ENCODE results near the gene TALDO1.
"Not testable (repeated sequence)": the region's sequence is repeated elsewhere in the genome, so short reads cannot be mapped to it uniquely, and the experiment has no call there.

Gene TALDO1

DNA sequence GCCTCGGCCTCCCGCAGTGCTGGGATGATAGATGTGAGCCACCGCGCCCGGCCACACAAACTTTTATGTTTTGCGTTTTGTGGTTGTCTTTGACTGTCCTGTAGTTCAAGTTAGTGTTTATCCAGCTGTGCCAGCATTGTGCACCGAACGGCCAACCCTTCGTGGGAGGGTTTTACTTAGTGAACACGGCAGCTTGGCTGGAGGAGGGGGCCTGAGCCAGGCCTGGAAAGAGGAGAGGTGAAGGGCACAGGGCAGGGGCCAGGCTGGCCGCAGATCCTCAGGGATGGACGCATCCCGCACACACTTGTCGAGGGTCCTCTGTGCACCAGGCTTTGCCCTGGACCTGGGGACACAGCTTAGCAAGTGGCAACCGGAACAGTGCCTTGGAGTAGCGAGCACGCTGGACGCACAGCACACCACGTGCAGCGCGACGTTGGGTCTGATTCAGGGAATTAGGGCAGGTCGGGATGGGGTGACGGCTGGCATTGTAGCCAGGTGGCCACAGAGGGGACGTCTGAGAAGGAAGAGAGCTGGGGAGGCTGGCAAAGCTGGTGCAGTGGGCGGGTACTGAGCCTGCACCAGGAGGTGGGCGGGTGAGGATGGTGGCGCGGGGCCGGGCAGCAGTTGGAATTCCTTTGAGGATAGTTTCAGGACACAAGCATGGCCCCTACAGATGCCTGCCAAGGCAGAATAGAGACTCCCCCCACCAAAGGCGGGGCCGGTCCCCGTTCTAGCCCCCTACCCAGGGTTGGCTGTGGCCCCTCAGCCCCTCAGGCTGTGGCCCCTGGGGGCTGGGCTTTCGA is 27.8 kb upstream of the TALDO1 start:
- no peak for DNase-seq

DNA sequence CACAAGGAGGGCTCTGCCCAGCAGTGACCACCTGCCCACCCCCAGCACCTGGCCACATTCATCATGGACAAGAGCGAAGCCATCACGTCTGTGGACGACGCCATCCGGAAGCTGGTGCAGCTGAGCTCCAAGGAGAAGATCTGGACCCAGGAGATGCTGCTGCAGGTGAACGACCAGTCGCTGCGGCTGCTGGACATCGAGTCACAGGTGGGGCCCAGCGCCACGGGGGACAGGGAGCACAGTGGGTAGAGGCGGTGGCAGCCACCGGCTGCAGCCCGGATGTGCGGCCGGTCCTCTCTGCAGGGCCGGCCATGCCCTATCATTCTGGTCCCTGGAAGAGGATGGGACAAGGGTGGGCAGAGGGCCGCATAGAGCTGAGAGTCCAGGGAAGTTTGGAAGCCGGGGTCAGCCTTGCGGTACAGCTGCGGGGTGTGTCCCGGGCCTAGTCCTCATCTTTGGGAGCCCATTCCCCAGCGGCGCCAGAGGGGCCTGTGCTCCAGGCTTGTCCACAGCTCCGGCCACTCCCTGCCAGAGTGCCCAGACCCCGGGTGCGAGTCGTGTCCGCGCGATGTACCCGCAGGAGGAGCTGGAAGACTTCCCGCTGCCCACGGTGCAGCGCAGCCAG is 27.1 kb upstream of the TALDO1 start:
- DNase-seq = no peak

DNA sequence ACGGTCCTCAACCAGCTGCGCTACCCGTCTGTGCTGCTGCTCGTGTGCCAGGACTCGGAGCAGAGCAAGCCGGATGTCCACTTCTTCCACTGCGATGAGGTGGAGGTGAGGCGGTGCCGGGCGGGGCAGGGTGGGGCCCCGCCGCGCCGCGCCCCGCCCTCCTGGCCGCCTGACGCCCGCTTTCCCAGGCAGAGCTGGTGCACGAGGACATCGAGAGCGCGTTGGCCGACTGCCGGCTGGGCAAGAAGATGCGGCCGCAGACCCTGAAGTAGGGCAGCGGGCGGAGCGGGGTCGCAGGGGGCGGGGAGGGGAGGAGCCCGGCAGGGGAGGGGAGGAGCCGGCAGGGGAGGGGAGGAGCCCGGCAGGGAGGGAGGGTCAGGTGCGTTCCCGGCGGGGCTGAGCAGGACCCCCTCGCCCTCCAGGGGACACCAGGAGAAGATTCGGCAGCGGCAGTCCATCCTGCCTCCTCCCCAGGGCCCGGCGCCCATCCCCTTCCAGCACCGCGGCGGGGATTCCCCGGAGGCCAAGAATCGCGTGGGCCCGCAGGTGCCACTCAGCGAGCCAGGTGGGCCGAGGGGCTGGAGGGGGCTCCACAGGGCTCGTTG is 26.5 kb upstream of the TALDO1 start:
- DNase-seq = no peak

DNA sequence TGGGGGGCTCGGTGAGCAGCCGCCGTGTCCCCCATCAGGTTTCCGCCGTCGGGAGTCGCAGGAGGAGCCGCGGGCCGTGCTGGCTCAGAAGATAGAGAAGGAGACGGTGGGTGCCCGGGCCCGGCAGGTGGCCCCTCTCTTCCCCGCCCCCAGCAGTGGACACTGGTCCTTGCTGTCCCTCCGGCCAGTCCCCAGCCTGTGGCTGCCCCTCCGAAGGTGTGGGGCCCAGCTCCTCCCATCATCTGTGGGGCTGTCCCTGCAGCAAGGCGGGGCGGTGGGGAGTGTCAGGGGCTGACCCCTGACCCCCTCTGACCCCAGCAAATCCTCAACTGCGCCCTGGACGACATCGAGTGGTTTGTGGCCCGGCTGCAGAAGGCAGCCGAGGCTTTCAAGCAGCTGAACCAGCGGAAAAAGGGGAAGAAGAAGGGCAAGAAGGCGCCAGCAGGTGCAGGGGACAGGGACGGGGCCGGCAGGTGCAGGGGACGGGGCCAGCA is 26.0 kb upstream of the TALDO1 start:
- DNase-seq = no peak

DNA sequence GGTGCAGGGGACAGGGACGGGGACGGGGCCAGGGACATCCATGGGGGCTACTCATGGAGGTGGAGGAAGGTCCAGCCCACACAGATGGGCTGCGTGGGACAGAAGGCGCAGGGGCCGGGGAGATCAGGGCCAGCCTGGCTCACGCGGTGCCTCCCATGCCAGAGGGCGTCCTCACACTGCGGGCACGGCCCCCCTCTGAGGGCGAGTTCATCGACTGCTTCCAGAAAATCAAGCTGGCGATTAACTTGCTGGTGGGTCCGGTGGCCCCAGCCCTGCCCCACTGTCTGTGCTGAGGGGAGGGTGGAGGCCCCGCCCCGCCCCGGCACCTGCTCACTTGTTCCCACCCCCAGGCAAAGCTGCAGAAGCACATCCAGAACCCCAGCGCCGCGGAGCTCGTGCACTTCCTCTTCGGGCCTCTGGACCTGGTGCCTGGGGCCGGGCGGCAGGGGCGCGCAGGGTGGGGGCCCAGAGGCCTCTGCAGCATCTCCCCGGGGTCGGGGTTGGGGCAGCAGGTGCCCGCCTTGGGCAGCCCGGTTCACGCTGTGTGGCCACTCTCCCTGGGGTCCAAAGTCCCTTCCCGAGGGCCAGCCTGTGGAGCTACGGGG is 25.4 kb upstream of the TALDO1 start:
- no peak for DNase-seq

DNA sequence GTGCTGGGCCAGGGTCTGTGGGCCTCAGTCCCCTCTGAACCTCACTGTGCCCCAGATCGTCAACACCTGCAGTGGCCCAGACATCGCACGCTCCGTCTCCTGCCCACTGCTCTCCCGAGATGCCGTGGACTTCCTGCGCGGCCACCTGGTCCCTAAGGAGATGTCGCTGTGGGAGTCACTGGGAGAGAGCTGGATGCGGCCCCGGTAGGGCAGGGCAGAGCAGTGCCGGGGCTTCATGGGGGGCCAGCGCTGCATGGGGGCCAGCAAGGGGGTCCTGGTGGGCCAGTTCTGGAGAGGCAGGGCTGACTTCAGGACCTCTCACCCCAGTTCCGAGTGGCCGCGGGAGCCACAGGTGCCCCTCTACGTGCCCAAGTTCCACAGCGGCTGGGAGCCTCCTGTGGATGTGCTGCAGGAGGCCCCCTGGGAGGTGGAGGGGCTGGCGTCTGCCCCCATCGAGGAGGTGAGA is 24.9 kb upstream of the TALDO1 start:
- no peak for DNase-seq

DNA sequence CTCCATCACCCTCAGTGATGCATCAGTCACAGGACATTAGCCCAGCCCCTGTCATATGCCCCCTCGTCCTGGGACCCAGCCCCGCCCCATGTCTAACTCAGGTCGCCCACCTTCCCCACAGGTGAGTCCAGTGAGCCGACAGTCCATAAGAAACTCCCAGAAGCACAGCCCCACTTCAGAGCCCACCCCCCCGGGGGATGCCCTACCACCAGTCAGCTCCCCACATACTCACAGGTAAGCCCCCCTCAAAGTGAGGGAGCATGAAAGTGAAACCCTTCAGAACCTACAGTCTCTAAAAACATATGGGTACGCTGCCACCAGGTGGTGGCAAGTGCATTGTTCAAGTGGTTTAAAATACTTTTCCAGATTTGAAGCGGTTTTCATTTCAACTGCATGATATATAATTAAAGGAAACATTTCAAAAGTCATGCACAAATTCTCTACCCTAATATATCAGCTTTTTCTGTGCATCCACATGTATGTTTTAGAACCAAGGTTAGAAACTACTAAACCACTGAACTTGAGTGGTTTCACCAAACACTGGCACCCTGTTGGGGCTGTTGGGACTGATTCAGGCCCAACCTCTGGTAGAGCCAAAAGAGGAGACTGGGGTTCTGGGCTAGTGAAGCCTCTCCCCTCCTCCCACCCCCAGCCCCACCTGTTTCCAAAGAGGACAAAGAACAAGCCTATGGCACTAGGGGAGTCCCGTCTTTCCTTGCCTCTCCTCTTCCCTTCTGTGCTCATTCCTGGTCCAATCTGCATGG is 24.0 kb upstream of the TALDO1 start:
- DNase-seq = peak; percentile 61

DNA sequence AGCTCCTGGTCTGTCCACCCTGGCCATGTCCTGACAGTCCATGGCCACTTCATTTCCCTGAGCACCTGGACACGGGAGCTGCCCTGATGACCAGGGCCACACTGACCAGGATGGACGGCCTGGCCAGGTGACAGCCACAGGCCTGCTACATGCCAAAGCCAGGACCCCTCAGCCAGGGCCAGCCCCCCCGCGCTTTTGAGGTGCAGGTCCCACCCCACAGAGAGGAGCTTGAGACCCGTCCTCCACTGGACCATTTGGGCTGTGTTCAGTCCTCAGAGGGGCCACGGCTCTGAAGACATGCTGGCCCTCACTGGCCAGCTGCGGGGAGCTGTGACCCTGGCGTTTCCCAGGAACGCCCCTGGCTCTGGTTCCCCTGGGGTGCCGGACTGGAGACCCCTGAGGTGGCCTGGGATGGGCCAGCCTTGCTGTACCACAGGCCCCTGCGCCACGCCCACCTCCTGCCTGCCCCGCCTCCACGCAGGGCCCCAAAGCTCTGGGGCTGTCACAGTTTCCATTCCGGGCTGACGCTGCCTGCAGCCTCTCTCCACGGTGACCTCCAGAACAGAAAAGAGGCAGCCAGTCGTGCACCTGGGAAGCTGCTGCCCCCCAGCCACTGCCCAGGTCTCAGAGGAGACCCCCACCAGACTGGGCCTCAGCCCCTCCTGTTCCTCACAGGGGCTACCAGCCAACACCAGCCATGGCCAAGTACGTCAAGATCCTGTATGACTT is 23.1 kb upstream of the TALDO1 start:
- DNase-seq = no peak

DNA sequence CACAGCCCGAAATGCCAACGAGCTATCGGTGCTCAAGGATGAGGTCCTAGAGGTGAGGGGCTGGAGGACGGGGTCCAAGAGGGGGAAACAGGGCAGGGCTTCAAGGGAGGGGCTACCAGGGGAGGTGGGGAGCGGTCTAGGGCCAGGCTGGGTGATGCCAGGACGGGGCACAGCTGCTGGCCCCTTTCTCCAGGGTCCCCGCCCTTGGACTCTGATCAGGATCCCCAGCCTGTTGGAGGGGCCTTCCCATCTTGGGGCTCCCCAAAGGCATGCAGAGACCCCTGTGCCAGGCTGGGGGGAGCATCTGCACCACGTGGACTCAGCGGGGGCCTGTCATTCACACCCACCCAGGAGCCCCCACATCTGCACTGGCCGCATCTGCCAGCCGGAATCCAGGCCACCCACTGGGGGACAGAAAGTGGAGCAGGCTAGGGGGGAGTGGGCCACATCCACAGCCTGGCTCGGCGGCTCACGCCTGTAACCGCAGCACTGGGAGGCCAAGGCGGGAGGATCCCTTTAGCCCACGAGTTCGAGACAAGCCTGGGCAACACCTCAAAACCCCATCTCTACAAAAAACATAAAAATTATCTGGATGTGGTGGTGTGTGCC is 22.4 kb upstream of the TALDO1 start:
- DNase-seq = no peak

DNA sequence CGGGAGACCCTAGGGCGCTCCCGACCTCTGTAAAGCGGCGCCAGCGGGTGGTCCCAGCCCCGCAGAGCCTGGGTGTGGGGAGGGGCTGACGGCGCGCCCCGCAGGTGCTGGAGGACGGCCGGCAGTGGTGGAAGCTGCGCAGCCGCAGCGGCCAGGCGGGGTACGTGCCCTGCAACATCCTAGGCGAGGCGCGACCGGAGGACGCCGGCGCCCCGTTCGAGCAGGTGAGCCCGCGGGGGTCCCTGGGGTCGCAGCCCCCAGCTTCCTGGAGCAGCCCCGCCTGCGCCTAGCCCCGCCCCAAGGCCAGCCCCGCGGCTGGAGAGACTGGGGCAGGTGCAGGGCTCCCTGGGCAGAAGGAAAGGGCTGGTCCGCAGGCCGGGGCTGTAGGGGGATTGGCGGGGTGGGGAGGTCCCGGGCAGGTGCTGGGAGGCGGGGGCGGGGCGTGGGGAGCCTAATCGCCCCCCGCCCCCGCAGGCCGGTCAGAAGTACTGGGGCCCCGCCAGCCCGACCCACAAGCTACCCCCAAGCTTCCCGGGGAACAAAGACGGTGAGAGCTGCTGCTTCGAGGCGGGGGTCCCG is 21.6 kb upstream of the TALDO1 start:
- no peak for DNase-seq

DNA sequence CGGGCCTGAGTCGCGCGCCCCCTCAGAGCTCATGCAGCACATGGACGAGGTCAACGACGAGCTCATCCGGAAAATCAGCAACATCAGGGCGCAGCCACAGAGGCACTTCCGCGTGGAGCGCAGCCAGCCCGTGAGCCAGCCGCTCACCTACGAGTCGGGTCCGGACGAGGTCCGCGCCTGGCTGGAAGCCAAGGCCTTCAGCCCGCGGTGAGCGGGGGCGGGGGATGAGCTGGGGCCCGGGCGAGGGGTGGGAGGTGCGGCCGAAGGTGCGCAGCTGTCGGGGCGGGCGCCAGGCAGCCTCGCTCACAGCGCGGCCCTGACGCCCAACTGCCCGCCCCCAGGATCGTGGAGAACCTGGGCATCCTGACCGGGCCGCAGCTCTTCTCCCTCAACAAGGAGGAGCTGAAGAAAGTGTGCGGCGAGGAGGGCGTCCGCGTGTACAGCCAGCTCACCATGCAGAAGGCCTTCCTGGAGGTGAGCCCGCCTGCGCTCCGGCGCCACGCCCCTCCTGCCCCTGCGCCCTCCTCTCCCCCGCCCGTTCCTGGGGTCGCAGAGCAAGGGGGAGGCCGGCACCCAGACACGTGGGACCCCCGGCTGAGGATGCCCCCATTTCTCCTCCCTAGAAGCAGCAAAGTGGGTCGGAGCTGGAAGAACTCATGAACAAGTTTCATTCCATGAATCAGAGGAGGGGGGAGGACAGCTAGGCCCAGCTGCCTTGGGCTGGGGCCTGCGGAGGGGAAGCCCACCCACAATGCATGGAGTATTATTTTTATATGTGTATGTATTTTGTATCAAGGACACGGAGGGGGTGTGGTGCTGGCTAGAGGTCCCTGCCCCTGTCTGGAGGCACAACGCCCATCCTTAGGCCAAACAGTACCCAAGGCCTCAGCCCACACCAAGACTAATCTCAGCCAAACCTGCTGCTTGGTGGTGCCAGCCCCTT is 20.7 kb upstream of the TALDO1 start:
- DNase-seq = no peak

DNA sequence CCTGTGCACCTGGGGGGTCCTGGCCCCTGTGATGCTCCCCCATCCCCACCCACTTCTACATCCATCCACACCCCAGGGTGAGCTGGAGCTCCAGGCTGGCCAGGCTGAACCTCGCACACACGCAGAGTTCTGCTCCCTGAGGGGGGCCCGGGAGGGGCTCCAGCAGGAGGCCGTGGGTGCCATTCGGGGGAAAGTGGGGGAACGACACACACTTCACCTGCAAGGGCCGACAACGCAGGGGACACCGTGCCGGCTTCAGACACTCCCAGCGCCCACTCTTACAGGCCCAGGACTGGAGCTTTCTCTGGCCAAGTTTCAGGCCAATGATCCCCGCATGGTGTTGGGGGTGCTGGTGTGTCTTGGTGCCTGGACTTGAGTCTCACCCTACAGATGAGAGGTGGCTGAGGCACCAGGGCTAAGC is 20.0 kb upstream of the TALDO1 start:
- DNase-seq = no peak

DNA sequence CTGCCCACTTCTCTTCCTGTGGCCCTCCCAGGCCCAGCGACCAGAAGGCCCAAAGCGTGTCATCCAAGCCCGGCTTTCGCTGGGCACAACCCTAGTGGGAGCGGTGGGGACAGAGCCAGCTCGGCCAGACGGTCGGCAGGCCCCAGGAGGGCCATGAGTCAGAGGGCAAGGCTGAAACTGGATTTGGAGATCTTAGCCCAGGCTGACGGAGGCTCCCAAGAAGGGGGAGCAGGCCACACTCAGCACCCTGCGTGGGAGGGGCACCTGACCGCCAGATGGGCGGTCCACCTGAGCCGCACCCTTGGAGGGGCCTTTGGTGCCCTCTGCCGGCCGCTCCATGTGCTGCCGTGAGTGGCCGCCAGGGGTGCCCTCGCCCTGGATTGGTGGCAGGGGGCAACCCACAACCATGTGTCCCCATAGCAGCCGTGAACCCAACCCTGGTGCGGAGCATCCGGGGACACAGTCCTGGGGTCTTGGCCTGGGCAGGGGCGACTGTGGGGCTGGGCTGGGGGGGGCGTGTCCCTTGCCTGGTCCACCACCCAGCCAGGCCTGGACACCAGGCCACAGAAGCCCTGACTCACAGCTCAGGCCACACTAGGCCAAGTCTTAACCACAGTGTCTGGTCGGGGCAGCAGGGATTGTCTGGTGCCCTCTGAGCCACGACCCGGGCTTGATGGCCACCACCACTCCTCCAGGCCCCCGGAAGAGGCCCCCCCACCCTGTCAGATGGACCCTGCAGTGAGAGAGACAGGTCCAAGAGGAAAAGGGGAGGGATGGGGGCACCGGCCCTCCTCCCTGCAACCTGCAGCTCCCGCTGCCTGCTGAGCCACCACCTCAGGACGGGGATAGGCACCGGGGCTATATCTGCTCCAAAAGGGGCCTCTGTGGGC is 19.2 kb upstream of the TALDO1 start:
- DNase-seq = peak; percentile 68

DNA sequence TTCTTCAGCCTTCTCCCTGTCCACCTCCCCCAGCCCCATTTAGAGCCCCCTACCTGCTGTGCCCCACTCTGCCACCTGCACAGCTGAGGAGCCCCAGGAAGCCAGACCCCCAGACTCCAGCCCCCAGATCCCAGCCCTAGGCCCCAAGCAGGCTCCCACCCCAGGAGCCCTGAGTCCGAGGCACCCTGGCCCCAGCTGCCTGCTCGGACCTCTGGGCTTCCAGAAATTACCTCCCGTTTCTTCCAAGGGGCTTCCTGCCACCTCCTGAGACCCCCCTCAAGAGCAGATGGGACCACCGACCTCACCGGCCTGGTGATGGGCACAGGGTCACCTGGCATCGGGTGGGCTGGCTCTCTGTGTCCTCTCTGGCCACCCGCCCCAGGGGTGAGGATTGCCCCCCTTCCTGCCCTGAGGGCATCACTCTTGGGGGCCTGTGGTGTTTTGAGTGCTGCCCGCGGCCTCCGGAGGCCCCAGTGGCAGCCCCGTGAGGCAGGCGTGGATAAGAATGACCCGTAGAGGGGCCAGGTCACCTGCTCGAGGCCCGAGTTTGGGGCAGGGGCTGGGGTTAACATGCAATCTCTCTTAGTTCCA is 18.3 kb upstream of the TALDO1 start:
- DNase-seq = no peak

DNA sequence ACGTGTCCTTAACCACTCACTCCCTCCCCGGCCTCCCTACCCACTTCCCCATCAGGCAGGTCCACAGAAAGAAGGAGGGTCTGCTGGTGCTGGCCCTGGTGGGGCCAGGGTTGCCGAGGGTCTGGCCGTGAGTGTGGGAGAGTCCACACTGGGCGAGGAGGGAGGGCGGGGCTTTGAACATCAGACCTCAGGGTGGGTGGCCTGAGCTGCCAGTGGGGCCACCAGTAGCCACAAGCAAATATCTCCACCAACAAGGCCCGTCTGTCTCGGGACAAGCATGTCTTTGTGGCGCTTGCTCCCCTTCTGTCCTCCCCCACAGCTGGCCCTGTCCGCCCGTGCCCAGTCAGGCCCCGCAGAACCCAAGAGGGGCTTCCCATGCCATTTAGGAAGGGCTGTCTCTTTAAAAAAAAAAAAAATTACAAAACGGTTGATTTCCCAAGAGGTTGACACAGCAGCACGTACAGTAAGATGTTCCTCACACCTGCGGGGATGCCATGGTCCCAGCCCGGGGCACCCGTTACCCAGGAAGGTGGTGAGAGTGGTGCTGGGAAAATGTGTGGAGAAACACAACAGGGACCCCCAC is 17.7 kb upstream of the TALDO1 start:
- no peak for DNase-seq

DNA sequence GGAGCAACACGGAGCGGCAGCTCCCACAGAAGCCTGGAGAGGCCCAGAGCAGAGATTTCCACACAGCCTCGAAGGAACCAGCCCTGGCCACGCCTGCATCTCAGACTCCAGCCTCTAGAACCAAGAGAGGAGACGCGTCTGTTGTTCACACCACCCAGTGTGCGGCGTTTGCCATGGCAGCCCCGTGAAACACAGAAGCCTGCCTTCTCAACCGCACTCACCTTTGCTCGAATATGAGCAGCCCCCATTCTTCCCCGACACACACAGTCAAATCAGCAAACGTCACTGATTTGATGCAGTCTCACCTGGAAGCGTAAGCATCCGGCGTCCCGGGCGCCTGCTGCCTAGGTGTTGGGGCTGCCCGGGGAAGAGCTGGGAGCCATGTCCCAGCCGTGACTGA is 14.2 kb upstream of the TALDO1 start:
- no peak for DNase-seq

DNA sequence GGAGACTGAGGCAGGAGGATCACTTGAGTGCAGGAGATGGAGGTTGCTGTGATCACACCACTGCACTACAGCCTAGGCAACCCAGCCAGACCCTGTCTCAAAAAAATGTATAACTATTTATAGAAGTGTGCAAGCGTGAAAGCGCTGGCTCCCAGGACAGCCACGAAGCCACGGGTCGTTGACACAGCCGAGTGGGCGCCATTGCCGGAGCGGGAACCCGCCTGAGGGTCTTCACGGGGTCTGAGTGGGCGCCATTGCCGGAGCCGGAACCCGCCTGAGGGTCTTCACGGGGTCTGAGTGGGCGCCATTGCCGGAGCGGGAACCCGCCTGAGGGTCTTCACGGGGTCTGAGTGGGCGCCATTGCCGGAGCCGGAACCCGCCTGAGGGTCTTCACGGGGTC is 12.7 kb upstream of the TALDO1 start:
- DNase-seq = not testable (repeated sequence)

DNA sequence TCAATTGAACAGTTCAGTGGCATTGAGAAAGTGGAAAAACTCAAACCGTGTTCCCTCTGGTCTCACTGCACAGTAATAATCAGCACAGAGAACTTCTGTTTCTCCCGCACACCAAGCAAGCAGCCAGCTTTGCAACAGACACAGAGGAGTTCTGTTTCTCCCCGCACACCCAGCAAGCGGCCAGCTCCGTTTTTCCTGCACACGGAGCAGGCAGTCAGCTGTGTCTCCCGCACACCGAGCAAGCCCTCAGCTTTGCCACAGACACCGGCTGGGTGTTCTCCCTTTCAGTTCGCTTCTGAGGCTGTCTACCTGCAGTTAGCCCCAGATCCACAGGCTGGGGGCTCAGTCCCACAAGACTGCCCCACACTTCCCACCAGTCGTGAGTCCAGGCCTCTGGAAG is 9.9 kb upstream of the TALDO1 start:
- no peak for DNase-seq

All from fibroblast of upper back skin (primary cell).